ENCODE measurements around the gene POP7. TPM values are rescaled to one million over a fixed set of nuclear protein-coding genes. Genes with fewer than 3 reads are reported as not detected.

POP7 gene
- polyA plus RNA-seq, 3 donors, result 29.4 to 33.3 (median 32.6) TPM

- DNase-seq, result no peak
These were observed 29.2 kb upstream of the POP7 start for GRCh38 chr7:100676501-100677306.

- no peak for DNase-seq
These were observed 28.3 kb upstream of the POP7 start for GRCh38 chr7:100677308-100678267.

DNA sequence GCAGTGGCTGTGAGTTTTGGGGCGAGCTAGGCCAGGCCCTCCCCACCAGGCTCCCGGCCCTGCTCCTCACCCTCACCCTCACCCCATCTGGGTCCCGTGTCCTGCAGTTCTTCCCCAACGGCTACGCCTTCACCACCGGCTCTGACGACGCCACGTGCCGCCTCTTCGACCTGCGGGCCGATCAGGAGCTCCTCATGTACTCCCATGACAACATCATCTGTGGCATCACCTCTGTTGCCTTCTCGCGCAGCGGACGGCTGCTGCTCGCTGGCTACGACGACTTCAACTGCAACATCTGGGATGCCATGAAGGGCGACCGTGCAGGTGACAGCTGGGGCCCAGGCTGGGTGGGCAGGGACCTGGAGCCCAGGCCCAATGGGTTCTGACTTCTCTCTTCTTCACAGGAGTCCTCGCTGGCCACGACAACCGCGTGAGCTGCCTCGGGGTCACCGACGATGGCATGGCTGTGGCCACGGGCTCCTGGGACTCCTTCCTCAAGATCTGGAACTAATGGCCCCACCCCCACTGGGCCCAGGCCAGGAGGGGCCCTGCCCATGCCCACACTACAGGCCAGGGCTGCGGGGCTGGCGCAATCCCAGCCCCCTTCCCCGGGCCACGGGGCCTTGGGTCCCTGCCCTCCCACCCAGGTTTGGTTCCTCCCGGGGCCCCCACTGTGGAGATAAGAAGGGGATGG lies 27.5 kb upstream of the POP7 start:
- no peak for DNase-seq

DNA sequence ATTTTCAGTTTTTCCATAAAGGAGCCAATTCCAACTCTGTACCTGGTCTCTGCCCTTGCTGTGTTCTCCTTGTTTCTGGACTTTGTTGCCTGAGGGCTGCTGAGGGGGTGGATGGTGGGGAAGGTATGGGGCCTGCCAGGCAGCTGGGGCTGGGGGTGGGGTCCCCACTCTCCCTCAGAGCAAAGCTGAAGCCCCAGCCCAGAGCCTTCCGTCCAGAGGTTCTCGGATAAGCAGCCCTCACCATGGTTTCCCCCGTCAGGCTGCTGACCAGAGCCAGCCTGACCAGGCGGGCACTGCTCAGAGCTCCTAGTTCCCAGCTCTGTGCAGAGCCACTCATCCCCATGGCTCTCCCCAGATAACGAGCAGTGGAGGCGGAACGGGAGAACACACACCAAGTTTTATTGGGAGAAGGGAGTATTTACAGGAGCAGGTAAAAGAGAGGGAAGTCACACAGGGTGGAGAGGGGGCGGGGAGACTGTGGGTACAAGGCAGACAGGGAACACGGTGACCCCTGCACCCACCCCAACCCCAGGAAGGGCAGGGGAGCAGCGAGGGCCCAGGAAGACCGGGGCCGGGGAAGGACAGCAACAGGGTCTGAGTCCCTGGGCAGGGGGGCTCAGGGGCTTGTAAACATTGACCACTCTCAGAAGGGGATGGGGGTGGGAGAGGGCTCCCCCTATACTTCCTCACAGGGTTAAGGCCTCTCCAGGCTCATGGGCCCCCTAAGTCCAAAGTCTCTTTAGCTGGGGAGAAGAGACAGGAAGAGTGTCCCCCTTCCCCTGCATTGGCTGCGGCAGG lies 26.6 kb upstream of the POP7 start:
- DNase-seq, result no peak

- DNase-seq, result no peak
These were observed 25.9 kb upstream of the POP7 start for GRCh38 chr7:100679927-100680575.

GRCh38 chr7:100680576-100681271 lies 25.2 kb upstream of the POP7 start:
- no peak for DNase-seq

GRCh38 chr7:100681491-100682227 lies 24.3 kb upstream of the POP7 start:
- no peak for DNase-seq

- DNase-seq, result no peak
These were observed 23.6 kb upstream of the POP7 start for GRCh38 chr7:100682228-100682741.

- DNase-seq, result no peak
These were observed 22.8 kb upstream of the POP7 start for GRCh38 chr7:100682991-100683658.

GRCh38 chr7:100683659-100684533 lies 22.0 kb upstream of the POP7 start:
- DNase-seq, result no peak

GRCh38 chr7:100684534-100685042 lies 21.3 kb upstream of the POP7 start:
- DNase-seq, result no peak

DNA sequence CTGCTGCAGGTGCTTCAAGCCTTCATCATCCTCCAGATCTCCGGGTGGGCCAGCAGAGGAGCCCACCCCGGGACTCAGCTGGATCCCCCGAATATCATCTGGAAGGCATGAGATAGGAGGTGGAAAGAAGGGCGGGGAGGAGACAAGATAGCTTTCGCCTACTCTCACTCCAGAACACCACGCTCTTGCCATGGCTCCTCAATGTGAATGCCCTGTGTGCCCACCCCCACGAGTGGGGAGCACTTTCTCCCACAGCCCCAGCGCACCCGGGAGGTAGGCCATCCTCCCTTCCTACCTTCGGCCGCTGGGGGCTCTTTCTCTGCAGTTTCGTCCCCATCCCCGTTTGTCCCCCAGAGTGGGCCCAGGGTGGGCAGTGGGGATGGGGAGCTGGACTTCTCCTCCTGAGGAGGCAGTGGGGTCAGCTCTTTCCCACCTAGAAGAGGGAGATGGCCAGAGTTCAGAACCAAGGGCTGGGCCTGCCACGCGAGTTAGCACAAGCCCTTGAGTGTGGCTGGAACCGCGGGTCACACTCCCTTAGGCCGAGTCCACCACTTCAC lies 20.8 kb upstream of the POP7 start:
- no peak for DNase-seq

GRCh38 chr7:100685631-100686145 lies 20.2 kb upstream of the POP7 start:
- DNase-seq, result no peak

DNA sequence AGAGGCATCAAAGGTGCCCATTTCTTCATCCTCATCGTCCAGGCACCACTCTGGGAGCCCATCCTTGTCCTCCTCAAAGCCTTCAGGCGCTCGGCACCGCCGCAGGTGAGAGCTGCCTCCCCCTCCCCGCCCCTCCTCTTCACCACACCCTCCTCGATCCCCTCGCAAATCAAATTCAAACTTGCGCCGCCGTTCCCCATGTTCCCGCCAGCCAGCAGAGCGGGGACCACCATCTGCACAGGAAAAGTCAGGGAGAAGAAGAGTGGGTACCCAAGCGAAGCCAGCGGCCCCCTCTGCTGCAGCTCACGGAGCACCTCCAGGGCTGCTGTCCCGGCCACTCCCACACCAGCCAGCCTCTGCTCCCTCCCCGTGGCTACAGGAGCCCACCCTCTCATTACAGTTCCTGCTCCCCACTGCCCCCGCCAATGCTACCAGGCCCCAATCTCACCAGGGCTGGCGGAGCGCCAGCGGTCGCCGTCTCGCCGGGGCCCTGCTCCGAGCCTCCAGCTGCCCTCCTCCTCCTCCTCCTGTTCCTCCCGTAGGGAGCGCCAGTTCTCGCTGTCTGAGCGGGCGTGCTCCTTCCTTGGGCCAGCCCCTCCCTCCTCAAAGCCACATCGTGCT lies 19.6 kb upstream of the POP7 start:
- DNase-seq, result no peak

DNA sequence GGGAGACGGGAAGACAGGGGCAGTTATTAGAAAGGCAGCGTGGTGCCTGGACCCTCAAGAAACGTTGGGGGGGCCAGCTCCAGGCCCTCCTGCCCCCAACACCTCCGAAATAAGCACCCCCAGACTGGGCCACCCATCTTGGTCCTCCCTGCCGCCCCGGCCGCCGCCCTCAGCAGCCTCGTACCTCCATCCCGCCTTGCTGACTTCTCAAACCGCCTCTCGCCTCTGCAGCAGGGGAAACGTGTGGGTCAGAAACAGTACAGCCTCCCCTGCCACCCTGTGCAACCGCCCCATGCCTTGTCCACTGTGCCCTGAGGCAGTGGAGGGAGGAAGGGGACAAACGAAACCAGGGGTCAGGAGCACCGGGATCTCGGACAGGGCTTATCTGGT lies 19.1 kb upstream of the POP7 start:
- no peak for DNase-seq

DNA sequence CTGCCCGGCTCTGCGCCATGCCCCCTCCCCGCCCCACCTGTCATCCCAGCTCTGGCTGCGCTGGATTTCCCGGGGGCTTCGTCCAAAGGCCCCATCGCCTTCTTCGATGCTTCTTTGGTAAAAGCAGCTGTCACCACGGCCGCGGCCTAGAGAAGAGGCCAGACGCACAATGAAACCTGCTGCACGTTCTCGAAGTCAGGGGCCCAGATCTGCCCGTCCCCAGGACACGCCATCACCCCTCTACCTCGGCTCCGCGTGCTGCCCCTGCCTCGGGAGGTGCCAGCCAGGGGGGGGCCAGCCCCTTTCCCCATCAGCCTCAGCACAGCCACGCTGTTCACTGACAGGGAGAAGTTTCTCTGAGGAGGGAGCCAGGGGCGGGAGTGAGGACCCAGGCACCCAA lies 18.7 kb upstream of the POP7 start:
- no peak for DNase-seq

Data from renal pelvis (tissue), 4 donors.